Measurements from ENCODE around the gene HCRT. TPM values are rescaled to one million over a fixed set of nuclear protein-coding genes. Genes with fewer than 3 reads are reported as not detected.
A peak's percentile ranks its signal among the peaks of the same experiment; 100 is the strongest.
"Not testable (repeated sequence)": the region's sequence is repeated elsewhere in the genome, so short reads cannot be mapped to it uniquely, and the experiment has no call there.

The HCRT gene
- total RNA-seq, 3 donors from 2014 or later: not detected

GRCh38 chr17:42188749-42189650, 3.7 kb upstream of the HCRT start:
- Histone ChIP-seq H3K36me3 (ENCODE audit: low read depth) (no peaks in the 10 kb centered on the region), H3K4me1 (ENCODE audit: low read depth) (peaks cover 8% of the 10 kb centered on the region), H3K9me3 (no peaks in the 10 kb centered on the region), H3K4me3 (no peak overlapping the region)
- DNase-seq (peak in 1 of 3 donors; percentile 19), ATAC-seq (no peak)
- no peak for TF ChIP-seq CTCF (IDR thresholded peaks at IDR 0.05)
- intact Hi-C loops (cut with DNase I, micrococcal nuclease): no loop called here

GRCh38 chr17:42187833-42188232, 2.6 kb upstream of the HCRT start:
- no peak for TF ChIP-seq CTCF (IDR thresholded peaks at IDR 0.05)
- ATAC-seq: no peak
- H3K4me1 ChIP-seq (ENCODE audit: low read depth): peaks cover 18% of the 10 kb centered on the region
- H3K9me3 ChIP-seq: no peaks in the 10 kb centered on the region
- no peak for DNase-seq
- no peak overlapping the region for H3K4me3 ChIP-seq
- intact Hi-C loops (cut with DNase I, micrococcal nuclease): no loop called here
- no peaks in the 10 kb centered on the region for H3K36me3 ChIP-seq (ENCODE audit: low read depth)

- intact Hi-C loops (cut with DNase I, micrococcal nuclease); ATAC-seq; H3K4me3 ChIP-seq; H3K36me3 ChIP-seq (ENCODE audit: low read depth); DNase-seq; H3K9me3 ChIP-seq: not testable (repeated sequence)
- peaks cover 22% of the 10 kb centered on the region for H3K4me1 ChIP-seq (ENCODE audit: low read depth)
Observed at GRCh38 chr17:42186191-42186590, 939 bp upstream of the HCRT start.

- H3K4me3 ChIP-seq: no peak overlapping the region
- no peaks in the 10 kb centered on the region for H3K9me3 ChIP-seq
- intact Hi-C loops (cut with DNase I, micrococcal nuclease): no loop called here
Observed at GRCh38 chr17:42185621-42185930, 324 bp upstream of the HCRT start.

GRCh38 chr17:42183741-42184711, 1.2 kb downstream of the HCRT start:
- peak; percentile 94 for TF ChIP-seq CTCF (IDR thresholded peaks at IDR 0.05)
- Histone ChIP-seq H3K4me1 (ENCODE audit: low read depth) (peaks cover 32% of the 10 kb centered on the region), H3K9me3 (no peaks in the 10 kb centered on the region), H3K4me3 (peak overlapping the region; percentile 17), H3K36me3 (ENCODE audit: low read depth) (no peaks in the 10 kb centered on the region)
- intact Hi-C loops (cut with DNase I, micrococcal nuclease): no loop called here
- ATAC-seq: peak; percentile 91
- DNase-seq: peak; percentile 80 to 91 (median 86)

More at GRCh38 chr17:42185621-42185930, 324 bp upstream of the HCRT start:
- H3K36me3 ChIP-seq (ENCODE audit: low read depth): no peaks in the 10 kb centered on the region
- ATAC-seq: no peak
- DNase-seq: no peak
- no peak for TF ChIP-seq CTCF (IDR thresholded peaks at IDR 0.05)
- H3K4me1 ChIP-seq (ENCODE audit: low read depth): peaks cover 28% of the 10 kb centered on the region
